Midbrain (tissue), 1 donor: ENCODE results near the gene SARS2.
A peak's percentile ranks its signal among the peaks of the same experiment; 100 is the strongest.
"Not testable (repeated sequence)": the region's sequence is repeated elsewhere in the genome, so short reads cannot be mapped to it uniquely, and the experiment has no call there.

Experiments
- DNase-seq: peaks from one replicate; lab custom pipeline; 2025; lab: John Stamatoyannopoulos, UW

The SARS2 gene, protein sequence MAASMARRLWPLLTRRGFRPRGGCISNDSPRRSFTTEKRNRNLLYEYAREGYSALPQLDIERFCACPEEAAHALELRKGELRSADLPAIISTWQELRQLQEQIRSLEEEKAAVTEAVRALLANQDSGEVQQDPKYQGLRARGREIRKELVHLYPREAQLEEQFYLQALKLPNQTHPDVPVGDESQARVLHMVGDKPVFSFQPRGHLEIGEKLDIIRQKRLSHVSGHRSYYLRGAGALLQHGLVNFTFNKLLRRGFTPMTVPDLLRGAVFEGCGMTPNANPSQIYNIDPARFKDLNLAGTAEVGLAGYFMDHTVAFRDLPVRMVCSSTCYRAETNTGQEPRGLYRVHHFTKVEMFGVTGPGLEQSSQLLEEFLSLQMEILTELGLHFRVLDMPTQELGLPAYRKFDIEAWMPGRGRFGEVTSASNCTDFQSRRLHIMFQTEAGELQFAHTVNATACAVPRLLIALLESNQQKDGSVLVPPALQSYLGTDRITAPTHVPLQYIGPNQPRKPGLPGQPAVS

DNA sequence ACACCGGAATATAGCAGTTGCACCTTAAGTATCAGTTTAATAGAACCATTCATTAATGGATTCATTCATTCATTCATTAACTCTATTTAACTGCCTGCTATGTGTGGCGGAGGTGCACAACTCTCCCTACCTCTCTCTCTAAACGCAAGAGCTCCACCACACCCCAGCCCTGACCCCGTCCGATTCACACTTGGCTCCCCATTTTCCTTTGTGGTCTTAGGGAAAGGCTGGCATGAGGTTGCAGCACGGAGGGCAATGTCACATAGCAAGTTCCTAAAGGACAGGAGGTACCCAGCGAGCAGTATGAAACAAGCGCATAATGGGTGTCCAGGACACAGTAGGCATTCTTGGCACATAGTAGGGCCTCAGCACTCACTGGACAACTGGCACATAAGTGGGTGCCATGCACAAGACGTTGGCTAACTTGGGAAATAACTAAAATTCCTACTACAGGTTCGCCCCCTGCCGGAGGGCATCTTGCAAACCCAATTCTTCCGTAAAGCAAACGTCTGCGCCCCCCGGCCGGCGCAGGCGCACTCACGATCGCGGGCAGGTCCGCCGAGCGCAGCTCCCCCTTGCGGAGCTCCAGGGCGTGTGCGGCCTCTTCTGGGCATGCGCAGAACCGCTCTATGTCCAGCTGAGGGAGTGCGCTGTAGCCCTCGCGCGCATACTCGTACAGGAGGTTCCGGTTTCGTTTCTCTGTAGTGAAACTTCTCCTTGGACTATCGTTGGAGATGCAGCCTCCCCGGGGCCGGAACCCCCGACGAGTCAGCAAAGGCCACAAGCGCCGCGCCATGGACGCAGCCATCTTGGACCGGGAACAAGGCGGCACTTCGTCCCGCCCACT, at the start of gene SARS2:
SARS2 (minus strand) TSS at position 835 of the 847 bp plus-strand sequence; CDS start at position 808, 27 bp downstream.
- peak; percentile 97 for DNase-seq

DNA sequence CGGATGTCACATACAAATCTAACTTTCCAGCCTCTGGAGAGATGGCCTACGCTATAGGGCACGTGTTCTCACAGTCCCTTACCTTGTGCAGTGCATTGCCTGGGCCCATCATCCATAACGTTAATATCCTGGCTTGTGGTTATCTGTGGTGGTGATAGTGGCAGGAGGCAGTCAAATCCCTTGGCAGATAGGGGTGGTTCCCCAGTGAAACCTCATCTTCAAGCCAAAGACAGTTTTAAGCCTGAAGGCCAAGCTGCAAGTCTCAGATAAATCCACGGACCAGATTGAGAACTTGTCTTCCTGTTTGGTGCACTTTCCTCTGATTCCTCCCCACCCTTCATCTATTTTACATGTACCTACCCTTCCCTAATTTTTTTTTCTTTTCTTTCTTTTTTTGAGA, 49.2 kb upstream of the SARS2 start:
- DNase-seq = no peak

DNA sequence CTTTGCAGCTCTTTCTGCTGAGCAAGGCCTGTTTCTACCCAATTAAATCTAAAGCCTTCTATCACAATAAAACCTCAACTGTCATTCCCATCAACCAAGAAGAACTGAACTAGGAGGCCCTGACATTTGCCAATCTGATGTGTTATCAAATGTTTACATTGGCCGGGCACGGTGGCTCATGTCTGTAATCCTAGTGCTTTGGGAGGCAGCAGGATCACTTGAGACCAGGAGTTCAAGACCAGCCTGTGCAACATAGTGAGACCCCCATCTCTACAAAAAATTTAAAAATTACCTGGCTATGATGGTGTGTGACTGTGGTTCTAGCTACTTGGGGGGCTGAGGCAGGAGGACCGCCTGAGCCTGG, 47.7 kb upstream of the SARS2 start:
- DNase-seq = no peak

DNA sequence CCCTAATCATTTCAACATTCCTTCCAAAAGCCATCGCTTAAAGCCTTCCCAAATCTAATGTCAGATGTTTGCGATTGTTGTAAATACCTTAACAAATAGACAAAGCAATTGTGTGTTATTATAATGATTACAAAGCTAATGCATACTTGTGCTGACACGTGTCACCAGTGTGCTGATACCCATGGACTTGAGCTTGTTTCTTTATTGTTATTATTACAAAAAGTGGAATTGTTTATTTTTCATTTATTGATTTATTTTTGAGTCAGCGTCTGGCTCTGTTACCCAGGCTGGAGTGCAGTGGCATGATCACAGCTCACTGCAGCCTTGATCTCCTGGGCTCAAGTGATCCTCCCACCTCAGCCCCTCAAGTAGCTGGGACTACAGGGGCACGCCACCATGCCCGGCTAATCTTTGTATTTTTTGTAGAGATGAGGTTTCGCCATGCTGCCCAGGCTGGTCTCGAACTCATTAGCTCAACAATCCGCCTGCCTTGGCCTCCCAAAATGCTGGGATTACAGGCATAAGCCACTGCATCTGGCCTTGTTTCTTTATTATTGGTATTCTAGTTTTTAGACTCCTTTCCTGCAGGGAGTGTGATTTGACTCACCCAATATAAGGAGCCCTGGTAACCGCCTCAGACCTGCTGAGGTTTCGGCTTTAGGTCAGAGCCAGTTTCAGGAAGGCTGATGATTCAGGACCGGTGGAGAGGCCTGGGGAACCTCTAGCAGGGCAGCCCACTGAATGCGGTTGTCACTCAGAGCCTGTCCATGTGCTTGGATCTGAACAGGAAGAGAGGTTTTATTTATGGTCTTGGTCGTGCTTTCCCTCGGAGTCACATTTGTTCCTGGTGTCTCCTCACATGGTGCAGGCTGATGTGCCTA, 47.1 kb upstream of the SARS2 start:
- DNase-seq = no peak

DNA sequence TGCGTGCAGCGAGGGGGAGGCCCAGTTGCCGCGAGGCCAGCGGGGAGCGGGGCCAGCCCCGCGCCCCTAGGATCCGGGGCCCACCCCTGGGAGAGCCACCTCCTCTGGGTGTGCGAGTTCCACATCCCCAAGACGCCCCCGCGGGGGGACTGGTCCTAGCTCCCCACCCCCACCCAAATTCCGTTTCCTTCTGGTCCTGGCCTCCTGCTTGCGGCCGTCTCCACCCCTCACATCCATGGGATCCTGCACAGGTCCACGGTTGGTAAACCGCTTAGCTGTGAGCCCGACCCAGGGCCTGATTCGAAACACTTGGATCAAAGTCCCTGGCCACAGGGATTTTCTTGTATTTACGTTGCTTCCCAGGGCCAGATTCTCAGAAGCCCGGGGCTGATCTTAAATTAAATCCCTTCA, 45.3 kb upstream of the SARS2 start:
- no peak for DNase-seq

DNA sequence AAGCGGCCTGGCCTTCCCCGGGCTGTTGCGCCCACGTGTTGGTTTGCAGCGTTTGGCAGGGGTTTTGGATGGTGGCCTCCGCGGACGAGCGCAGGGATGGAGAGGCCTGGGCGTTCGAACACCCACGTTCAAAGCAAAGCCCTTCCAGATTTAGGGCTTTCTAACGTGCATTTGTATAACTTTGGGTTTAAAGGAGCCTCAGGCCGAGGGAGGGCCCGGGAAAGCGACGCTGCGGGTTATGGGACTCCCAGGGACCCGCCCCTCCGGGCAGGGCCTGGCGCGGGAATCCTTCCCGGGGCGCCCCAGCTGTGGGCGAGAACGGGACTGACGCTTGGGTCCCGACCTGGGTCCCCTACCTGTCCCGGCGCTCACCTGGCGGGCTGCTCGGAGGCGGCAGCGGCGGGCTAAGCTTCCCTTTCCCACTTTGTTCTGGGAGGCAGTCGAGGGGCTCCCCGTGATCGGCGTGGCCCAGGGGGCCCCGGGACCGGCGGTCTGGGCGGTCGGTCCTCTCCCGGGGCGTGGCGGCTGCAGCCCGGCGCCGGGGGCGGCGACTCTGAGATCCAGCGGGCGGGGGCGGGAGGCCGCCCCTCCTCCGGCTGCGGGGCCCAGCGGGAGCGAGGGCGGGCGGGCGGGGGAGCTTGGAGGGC, 44.8 kb upstream of the SARS2 start, which contains the start of gene FBXO17:
FBXO17 (minus strand) TSS at position 529 of the 647 bp plus-strand sequence. CDS start 25,423 bp downstream, outside the sequence.
- DNase-seq = peak; percentile 20

DNA sequence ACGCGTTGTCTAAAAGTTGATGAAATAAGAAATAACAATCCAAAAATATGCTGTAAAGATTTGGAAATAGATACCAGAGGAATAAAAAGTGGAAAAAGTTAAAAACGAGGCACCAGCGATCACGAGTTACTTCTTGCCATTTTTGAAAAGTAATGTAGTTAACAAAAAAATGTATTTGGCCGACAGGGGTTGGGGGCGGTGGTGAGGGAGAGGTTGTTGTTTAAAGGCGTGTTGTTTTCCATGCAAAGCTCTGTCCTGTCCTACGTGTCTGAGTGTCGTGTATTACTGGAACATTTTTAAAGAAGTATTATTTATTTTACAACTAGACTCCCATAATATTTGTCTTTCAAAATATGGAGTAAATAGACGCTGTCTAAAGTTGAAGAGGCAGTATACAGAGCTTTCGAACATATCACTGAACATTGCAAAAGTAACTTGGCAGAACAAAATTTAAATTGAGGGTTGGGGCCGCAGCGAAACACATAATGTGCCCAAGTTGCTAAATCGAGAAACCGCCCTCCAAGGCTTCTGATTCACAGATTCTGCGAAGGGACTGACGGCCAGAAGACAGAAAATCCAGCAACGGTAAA, 44.2 kb upstream of the SARS2 start:
- DNase-seq = no peak

DNA sequence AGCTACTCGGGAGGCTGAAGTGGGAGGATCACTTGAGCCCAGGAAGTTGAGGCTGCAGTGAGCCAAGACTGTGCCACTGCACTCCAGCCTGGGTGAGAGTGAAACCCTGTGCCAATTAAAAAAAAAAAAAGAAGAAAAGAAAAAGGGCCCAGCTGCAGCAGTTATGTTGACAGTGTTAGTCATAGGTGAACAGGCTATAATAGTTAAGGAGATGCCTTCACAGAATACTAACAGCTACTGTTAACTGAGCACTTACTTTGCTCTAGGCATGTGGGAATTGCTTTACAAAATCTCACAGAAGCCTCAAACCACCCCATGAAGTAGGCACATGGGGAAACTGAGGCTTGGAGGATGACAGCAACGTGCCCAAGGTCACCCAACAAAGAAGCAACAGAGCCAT, 41.1 kb upstream of the SARS2 start:
- DNase-seq = no peak

DNA sequence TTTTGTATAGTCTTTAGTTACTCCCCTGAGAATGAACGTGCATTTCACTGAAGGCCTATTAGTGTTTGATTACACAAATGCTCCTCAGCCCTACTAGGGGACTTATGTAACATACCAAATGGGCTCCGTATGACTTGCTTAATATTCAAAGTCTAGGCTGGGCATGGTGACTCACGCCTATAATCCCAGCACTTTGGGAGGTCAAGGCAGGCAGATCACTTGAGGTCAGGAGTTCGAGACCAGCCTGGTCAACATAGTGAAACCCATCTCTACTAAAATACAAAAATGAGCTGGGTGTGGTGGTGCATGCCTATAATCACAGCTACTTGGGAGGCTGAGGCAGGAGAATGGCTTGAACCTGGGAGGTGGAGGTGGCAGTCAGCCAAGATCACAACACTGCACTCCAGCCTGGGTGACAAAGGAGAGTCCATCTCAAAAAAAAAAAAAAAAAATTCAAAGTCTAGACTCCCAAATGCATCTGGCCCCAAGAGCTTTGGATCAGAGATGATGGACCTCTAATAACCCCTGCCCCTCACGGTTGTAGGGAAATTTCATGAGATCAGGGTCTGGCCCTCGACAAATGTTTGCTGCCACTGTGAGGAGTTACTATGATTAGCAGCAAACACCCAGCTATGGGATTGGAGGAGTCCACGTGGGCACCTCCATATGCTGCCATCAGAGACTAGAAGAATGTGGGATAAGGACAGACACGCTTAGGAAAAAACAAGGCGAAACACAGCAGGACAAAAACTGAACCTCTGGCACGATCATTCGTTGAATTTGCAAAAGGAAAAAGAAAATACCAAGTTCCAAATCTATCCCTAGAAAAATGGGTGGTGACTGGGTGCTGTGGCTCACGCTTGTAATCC, 40.3 kb upstream of the SARS2 start:
- no peak for DNase-seq

DNA sequence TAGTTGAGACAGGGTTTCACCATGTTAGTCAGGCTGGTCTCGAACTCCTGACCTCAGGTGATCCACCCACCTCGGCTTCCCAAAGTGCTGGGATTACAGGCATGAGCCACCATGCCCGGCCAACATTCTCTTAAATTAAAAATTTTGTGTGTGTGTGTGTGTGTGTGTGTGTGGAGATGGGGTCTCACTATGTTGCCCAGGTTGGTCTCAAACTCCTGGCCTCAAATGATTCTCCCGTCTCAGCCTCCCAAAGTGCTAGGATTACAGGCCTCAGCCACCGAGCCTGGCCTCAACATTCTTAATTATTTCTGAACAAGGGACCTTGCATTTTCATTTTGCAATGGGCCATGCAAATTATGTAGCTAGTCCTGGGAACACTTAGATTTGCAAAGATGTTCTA, 35.6 kb upstream of the SARS2 start:
- DNase-seq = not testable (repeated sequence)

DNA sequence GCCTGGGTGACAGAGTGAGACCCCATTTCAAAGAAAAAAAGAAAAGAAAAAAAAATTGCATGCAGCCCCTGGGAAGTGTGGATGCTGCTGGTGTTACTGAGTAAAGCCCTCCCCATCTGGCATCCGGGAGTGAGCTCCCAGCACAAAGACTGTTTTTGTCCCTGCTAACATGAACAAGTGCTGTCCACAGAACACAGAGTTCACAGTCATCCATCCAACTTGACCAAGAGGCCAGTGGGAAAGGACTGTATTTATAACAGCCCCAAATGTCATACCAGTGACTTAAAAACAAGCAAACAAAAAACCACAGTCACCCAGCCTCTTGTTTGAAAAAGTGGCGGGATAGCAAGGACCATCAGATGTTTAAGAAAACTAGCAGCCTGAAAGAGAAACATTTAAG, 34.2 kb upstream of the SARS2 start:
- DNase-seq = no peak

DNA sequence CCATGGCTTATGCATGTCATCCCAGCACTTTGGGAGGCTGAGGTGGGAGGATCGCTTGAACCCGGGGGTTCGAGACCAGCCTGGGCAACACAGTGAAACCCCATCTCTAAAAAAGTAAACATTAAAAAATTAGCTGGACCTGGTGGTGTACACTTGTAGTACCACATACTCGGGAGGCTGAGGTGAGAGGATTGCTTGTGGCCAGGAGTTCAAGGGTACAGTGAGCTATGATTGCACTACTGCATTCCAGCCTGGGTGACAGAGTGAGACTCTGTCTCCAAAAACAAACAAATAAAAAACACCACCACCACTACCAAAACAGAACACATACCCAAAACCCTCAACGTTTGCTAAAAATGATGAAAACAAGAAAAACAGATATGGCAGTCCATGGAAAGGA, 29.1 kb upstream of the SARS2 start:
- DNase-seq = no peak

DNA sequence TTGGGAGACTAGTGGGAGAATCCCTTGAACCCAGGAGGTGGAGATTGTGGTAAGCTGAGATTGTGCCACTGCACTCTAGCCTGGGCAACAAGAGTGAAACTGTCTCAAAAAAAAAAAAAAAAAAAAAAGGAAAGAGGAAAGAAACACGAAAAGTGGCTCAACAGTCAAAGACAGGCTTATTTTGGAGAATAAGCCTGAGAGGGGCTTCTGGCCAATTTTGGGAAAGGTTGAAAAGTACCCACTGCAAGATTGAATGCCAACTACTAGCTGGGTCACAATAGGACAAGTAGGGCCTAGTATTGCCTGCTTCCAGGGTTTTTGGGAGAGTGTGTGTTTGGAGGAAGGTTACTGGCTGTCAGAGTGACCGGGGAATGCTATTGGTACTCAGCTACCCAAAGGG, 27.7 kb upstream of the SARS2 start:
- no peak for DNase-seq

DNA sequence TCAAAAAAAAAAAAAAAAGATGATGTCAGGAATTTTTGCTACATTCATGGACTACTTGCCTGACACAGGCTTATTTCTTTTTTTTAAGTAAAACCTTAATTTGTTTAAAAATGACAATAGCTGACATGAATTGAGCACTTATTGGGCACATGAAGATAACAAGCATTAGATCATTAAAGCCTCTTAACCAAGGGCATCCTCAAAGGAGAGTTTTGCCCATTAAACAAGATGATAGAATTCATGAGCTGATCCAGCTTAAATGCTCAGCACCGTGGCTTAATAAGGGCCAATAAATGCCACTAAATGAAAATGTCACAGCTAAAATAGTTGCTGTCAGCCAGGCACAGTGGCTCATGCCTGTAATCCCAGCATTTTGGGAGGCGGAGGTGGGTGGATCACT, 25.7 kb upstream of the SARS2 start:
- DNase-seq = no peak

DNA sequence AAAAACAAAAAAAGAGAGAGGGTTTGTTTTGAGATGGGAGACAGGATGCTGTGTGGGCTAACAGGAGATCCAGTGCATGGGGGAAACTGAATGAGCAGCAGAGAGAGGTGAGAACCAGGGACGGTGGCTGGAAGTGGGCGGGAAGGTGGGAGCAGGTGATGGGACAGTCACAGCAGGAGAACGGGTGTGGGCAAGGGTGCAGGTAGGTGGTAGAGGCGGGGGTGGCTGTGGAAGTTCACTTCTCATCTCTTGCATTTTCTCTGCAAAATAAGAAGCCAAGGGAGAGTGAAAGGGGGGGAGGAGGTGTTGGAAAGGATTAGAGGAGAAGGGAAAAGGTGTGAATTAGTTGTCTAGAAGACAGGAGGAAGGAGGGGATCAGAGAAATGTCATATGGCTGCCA, 23.1 kb upstream of the SARS2 start:
- no peak for DNase-seq

DNA sequence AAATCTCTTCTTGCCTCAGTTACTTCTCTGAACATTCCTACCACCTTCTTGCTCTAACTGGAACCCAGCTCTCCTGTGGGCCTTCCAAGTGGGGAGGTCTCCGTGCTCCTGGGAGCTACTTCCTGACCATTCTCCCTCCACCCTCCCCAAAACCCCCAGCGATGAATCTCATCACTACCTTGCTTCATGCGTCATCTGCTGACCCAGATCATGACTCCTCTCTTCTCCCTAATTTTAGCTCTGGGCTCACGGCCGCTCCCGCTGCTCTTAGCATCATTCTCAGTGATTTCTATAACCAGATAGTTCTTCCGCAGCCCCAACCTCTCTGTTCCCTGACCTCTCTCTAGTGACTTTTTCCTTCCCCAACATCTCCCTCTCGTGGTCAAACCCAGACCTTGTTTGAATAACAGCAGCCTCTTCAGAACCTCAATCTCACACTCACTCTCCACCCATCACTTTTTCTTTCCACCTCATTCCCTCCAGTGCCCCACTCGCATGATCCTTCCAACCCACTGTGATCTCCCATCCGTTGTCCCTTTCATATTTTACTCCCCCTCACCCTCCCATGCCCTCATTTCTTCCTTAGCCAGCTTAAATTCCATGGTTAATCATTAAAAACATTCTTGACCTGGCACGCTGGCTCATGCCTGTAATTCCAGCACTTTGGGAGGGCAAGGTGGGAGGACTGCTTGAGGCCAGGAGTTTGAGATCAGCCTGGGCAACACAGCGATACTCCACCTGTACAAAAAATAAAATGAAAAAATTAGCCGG, 22.0 kb upstream of the SARS2 start:
- DNase-seq = peak; percentile 25

DNA sequence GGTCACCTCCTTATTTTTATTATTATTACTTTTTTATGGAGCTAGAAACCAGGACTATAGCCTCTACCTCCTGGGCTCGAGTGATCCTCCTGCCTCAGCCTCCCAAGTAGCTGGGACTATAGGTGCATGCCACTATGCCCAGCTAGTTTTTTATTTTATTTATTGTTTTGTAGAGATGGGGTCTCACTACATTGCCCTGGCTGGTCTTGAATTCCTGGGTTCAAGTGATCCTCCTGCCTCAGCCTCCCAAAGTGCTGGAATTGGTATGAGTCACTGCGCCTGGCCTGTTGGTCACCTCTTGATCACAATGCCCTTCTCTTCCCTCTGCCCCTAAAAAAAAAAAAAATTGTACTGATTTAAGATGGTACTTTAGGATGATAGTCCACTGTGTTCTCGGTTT, 20.6 kb upstream of the SARS2 start:
- no peak for DNase-seq

DNA sequence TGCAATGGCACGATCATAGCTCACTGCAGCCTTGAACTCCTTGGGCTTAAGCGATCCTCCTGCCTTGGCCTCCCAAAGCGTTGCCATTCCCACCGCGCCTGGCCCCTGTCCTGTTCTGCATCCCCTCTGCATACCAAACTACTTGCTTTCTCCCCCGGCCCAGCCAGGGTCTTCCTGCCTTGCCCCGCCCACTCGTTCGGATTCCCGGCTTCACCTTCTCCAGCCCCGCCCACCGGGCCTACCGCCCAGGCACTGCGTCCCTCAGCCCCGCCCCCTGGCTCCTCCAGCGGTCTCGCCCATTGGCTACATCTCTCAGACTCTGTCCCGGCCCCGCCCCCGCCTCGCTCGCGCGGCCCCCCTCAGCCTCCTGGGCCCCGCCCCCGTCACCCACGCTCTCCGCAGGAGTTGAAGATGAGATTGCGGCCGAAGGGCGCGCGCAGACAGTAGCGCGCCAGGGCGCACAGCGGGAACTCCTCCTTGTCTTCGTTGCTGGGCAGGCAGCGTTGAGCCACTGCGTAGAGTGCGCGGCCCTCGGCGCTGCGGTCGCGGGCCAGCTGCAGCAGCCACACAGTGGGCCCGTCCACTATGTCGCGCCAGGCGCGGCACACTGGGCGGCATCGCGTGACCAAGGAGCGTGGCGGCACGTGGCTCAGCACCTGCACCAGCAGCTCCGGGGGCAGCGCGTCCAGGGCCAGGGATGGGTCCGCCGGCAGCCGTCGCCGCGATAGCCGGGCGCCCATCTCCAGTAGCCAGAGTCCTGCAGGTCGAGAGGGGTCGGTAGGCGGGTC, 19.2 kb upstream of the SARS2 start:
- DNase-seq = peak; percentile 79
